Measurements from ENCODE around the gene LYZL6.
"Not testable (repeated sequence)": the region's sequence is repeated elsewhere in the genome, so short reads cannot be mapped to it uniquely, and the experiment has no call there.

LYZL6 gene

DNA sequence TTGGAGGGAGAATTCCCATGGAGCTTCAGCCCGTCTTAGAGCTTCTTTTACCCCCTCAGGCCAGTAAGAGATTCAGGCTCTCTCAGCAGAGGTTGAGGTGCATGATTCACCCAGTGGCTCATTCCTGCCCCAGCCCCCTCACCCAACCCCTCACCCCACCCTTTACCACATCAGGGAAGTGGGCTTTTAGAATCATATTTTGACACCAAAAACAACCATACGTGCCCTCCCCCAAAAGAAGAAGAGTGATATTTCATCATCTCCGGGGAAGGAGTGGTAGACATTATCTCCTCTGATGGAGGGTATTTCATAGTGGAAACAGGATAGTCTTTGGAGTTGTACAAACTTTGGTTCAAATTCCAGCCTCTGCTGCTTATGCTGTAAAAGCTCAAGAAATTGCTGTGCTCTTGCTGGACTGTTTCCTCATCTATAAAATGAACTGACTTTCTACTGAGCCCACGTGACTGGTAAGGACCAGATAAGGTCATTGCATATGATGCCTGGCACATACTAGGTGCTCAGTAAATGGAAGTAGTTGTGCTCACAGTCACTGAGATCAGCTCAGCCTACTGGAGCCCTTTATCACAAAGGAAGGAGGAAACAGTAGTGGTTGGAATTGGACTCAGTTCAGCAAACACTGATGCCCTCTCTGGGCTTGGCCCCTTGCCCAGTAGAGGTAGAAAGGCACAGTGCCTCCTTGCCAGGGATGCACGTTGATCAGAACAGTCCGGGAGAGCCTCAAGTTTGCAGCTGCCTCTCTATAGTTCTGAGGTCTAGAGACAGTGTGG lies 45.0 kb downstream of the LYZL6 start:
- no peaks in the 10 kb centered on the region for H3K27me3 ChIP-seq (ENCODE audit: insufficient read depth, poor library complexity, severe bottlenecking)
- H3K4me3 ChIP-seq (replicated peaks; ENCODE audit: insufficient read depth, low read length), result no peak overlapping the region
- no peak for TF ChIP-seq GABPA (IDR thresholded peaks at IDR 0.05; ENCODE audit: low read depth)
- TF ChIP-seq SPI1 (IDR thresholded peaks at IDR 0.05; ENCODE audit: borderline replicate concordance, low read depth), result no peak
- TF ChIP-seq, protein P1, sequence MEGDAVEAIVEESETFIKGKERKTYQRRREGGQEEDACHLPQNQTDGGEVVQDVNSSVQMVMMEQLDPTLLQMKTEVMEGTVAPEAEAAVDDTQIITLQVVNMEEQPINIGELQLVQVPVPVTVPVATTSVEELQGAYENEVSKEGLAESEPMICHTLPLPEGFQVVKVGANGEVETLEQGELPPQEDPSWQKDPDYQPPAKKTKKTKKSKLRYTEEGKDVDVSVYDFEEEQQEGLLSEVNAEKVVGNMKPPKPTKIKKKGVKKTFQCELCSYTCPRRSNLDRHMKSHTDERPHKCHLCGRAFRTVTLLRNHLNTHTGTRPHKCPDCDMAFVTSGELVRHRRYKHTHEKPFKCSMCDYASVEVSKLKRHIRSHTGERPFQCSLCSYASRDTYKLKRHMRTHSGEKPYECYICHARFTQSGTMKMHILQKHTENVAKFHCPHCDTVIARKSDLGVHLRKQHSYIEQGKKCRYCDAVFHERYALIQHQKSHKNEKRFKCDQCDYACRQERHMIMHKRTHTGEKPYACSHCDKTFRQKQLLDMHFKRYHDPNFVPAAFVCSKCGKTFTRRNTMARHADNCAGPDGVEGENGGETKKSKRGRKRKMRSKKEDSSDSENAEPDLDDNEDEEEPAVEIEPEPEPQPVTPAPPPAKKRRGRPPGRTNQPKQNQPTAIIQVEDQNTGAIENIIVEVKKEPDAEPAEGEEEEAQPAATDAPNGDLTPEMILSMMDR (IDR thresholded peaks at IDR 0.05; ENCODE audit: insufficient read depth, low read length), result no peak
- TF ChIP-seq, protein P2, sequence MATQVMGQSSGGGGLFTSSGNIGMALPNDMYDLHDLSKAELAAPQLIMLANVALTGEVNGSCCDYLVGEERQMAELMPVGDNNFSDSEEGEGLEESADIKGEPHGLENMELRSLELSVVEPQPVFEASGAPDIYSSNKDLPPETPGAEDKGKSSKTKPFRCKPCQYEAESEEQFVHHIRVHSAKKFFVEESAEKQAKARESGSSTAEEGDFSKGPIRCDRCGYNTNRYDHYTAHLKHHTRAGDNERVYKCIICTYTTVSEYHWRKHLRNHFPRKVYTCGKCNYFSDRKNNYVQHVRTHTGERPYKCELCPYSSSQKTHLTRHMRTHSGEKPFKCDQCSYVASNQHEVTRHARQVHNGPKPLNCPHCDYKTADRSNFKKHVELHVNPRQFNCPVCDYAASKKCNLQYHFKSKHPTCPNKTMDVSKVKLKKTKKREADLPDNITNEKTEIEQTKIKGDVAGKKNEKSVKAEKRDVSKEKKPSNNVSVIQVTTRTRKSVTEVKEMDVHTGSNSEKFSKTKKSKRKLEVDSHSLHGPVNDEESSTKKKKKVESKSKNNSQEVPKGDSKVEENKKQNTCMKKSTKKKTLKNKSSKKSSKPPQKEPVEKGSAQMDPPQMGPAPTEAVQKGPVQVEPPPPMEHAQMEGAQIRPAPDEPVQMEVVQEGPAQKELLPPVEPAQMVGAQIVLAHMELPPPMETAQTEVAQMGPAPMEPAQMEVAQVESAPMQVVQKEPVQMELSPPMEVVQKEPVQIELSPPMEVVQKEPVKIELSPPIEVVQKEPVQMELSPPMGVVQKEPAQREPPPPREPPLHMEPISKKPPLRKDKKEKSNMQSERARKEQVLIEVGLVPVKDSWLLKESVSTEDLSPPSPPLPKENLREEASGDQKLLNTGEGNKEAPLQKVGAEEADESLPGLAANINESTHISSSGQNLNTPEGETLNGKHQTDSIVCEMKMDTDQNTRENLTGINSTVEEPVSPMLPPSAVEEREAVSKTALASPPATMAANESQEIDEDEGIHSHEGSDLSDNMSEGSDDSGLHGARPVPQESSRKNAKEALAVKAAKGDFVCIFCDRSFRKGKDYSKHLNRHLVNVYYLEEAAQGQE (IDR thresholded peaks at IDR 0.05; ENCODE audit: insufficient replicate concordance, low read depth), result no peak
- TF ChIP-seq POLR2AphosphoS5 (IDR thresholded peaks at IDR 0.05; ENCODE audit: low read depth), result no peak
- peak; percentile 63 to 72 for DNase-seq (ENCODE audit: low read depth in 1 of 2, low spot score in 1 of 2)
- H3K27ac ChIP-seq (replicated peaks), result peak overlapping the region; percentile 25

DNA sequence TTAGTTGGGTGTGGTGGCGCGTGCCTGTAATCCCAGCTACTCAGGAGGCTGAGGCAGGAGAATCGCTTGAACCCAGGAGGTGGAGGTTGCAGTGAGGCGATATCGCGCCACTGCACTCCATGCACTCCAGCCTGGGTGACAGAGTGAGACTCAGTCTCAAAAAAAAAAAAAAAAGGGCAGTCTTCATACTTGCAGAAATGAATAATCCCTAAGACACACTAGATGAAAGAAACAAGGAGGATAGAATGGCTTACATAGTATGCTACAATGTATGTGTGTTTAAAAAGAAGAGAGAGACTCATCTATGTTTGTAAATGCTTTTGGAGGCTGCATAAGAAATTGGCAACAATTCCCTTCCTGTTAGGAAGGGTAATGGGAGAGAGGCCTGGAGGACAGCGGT lies 45.7 kb downstream of the LYZL6 start:
- not testable (repeated sequence) for DNase-seq (ENCODE audit: low read depth in 1 of 2, low spot score in 1 of 2); H3K27me3 ChIP-seq (ENCODE audit: insufficient read depth, poor library complexity, severe bottlenecking); H3K4me3 ChIP-seq (replicated peaks; ENCODE audit: insufficient read depth, low read length)
- H3K27ac ChIP-seq (replicated peaks), result peak overlapping the region; percentile 25; the same call in 1 of the 2 replicates

DNA sequence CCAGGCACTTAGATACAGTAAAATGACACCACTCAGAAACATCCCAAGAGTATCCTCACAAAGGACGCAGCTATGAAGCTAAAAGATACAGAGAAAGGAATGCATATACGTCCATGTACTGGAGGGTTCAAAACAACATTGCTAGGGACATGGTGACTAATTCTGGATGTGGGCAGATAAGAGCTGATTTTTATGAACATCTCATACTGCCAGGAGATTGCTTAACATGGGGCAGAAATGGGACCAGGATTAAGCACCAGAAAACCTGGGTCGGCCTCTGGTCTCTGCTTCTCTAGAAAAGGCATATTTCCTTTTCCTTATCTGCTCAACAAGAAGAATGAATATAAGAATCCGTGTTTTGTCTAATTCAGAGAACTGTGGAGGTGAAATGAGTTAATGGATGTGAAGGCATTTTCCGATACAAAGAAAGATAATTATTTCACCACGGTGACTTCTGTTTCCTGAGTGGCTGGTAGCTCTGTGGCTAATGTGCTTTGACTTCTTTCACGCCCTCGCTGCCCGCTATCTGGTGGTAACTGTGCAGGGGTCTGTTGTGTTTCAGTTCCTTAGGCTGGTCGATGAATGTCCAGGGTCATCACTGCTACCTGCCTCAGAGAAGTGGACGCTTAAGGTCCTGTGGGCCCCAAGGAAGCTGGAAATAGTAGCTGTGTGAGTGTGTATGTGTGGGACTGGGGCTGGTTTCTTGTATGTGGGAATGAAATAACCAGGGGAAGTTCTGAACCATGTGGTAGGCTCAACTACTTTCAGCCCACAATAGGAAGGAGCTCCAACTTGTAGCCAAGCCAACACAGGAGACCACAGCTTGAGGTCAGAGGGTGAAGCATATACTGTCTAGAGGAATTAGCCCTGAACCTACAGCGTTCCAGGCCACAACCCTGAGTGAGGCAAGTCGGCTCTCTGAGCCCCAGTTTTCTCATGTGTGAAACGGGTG lies 47.6 kb downstream of the LYZL6 start:
- peak; percentile 91 for DNase-seq (ENCODE audit: low read depth in 1 of 2, low spot score in 1 of 2)
- TF ChIP-seq SPI1 (IDR thresholded peaks at IDR 0.05; ENCODE audit: borderline replicate concordance, low read depth), result no peak; the same call in 1 of the 2 replicates
- TF ChIP-seq POLR2AphosphoS5 (IDR thresholded peaks at IDR 0.05; ENCODE audit: low read depth), result peak; percentile 69

DNA sequence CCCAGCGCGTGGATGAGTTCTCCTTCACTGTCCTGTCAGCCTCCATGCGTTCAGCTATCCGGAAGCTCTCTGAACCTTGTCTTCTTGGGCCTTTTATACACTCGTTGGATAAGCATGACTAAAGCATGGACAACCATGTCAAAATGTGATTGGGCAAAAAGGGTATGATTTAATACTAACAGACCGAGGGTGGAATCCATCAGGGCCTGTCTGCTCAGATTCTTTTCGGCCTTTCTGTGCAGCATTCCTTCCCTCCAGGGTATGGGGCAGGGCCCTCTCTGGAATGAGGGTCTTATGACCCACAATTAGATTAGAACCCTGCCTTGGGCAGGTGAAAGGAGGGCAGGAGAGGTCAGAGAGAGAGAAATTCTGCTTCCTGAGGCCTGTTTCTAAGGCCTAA lies 49.3 kb downstream of the LYZL6 start:
- DNase-seq (ENCODE audit: low read depth in 1 of 2, low spot score in 1 of 2), result no peak
- H3K27me3 ChIP-seq (ENCODE audit: insufficient read depth, poor library complexity, severe bottlenecking), result no peaks in the 10 kb centered on the region
- H3K4me3 ChIP-seq (replicated peaks; ENCODE audit: insufficient read depth, low read length), result no peak overlapping the region
- H3K27ac ChIP-seq (replicated peaks), result no peak overlapping the region
- TF ChIP-seq, protein P2 (IDR thresholded peaks at IDR 0.05; ENCODE audit: insufficient replicate concordance, low read depth), result no peak
- no peak for TF ChIP-seq GABPA (IDR thresholded peaks at IDR 0.05; ENCODE audit: low read depth)
- TF ChIP-seq POLR2AphosphoS5 (IDR thresholded peaks at IDR 0.05; ENCODE audit: low read depth), result no peak
- TF ChIP-seq, protein P1 (IDR thresholded peaks at IDR 0.05; ENCODE audit: insufficient read depth, low read length), result no peak
- no peak for TF ChIP-seq SPI1 (IDR thresholded peaks at IDR 0.05; ENCODE audit: borderline replicate concordance, low read depth)

More for the DNA sequence above, 47.6 kb downstream of the LYZL6 start:
- H3K4me3 ChIP-seq (replicated peaks; ENCODE audit: insufficient read depth, low read length), result no peak overlapping the region
- H3K27me3 ChIP-seq (ENCODE audit: insufficient read depth, poor library complexity, severe bottlenecking), result no peaks in the 10 kb centered on the region
- peak overlapping the region; percentile 87 for H3K27ac ChIP-seq (replicated peaks)
